Astrocyte (in vitro differentiated cells and primary cell): ENCODE results near the gene PIP4K2A. TPM values are rescaled to one million over a fixed set of nuclear protein-coding genes. Genes with fewer than 3 reads are reported as not detected.

Experiments
- DNase-seq: peaks from one replicate; pipeline ENCODE4 v3.0.0-alpha.2; 2010; ENCODE audit warnings: low read depth
- FAIRE-seq: peaks from 2 replicates; lab custom pipeline; 2011; peaks lifted over from hg19 to GRCh38; lab: Jason Lieb, UNC
- H2AFZ ChIP-seq: 2 replicates; pipeline ENCODE4 v1.6.0; 2012; ENCODE audit warnings: low read depth, low read length, inconsistent platforms
- H3K27ac ChIP-seq: 2 replicates; pipeline ENCODE4 v1.5.1; 2011; ENCODE audit warnings: low read depth, low read length, inconsistent platforms
- H3K27me3 ChIP-seq: 2 replicates; pipeline ENCODE4 v1.6.0; 2011; ENCODE audit warnings: low read length, inconsistent platforms; ENCODE audit not compliant: insufficient read depth
- H3K36me3 ChIP-seq: 2 replicates; pipeline ENCODE4 v1.5.1; 2011; ENCODE audit warnings: low read length, inconsistent platforms; ENCODE audit not compliant: insufficient read depth
- H3K4me1 ChIP-seq: 2 replicates; pipeline ENCODE4 v1.5.1; 2011; ENCODE audit warnings: low read length, inconsistent platforms; ENCODE audit not compliant: insufficient read depth
- H3K4me2 ChIP-seq: 2 replicates; pipeline ENCODE4 v1.6.0; 2012; ENCODE audit warnings: low read length, inconsistent platforms
- H3K4me3 ChIP-seq: 2 replicates; pipeline ENCODE4 v1.5.1; 2011; ENCODE audit warnings: low read depth, mild to moderate bottlenecking, low read length, inconsistent platforms; ENCODE audit not compliant: insufficient read depth
- H3K79me2 ChIP-seq: 2 replicates; pipeline ENCODE4 v1.6.0; 2012; ENCODE audit warnings: mild to moderate bottlenecking, low read length, inconsistent platforms; ENCODE audit not compliant: insufficient read depth
- H3K9ac ChIP-seq: 2 replicates; pipeline ENCODE4 v1.6.0; 2012; ENCODE audit warnings: mild to moderate bottlenecking, low read length, inconsistent platforms
- H3K9me3 ChIP-seq: 2 replicates; pipeline ENCODE4 v1.5.1; 2012; ENCODE audit warnings: low read depth, mild to moderate bottlenecking, low read length, inconsistent platforms; ENCODE audit not compliant: insufficient read depth
- H4K20me1 ChIP-seq: 2 replicates; pipeline ENCODE4 v1.6.0; 2012; ENCODE audit warnings: low read length, inconsistent platforms; ENCODE audit not compliant: insufficient read depth
- H3K27ac Mint-ChIP-seq: one replicate; pipeline ENCODE4 v1.8.0; 2021; ENCODE audit warnings: mild to moderate bottlenecking, mixed read lengths; ENCODE audit not compliant: unreplicated experiment
- H3K27me3 Mint-ChIP-seq: one replicate; pipeline ENCODE4 v1.8.0; 2021; ENCODE audit warnings: low read depth, mixed read lengths; ENCODE audit not compliant: unreplicated experiment
- H3K36me3 Mint-ChIP-seq: one replicate; pipeline ENCODE4 v1.8.0; 2021; ENCODE audit warnings: low read depth, mixed read lengths; ENCODE audit not compliant: unreplicated experiment
- H3K4me1 Mint-ChIP-seq: one replicate; pipeline ENCODE4 v1.8.0; 2021; ENCODE audit warnings: low read depth, mixed read lengths; ENCODE audit not compliant: unreplicated experiment
- H3K4me3 Mint-ChIP-seq: one replicate; pipeline ENCODE4 v1.8.0; 2021; ENCODE audit warnings: mild to moderate bottlenecking, moderate library complexity, mixed read lengths; ENCODE audit not compliant: unreplicated experiment
- H3K9me3 Mint-ChIP-seq: one replicate; pipeline ENCODE4 v1.8.0; 2021; ENCODE audit warnings: mild to moderate bottlenecking, mixed read lengths; ENCODE audit not compliant: unreplicated experiment
- EZH2 ChIP-seq: IDR thresholded peaks from 2 replicates; pipeline ENCODE4 v1.6.1; 2012; ENCODE audit warnings: mild to moderate bottlenecking, low read length, inconsistent platforms; ENCODE audit not compliant: insufficient read depth
- total RNA-seq: library from RNA; stranded (reverse); gene quantifications from 2 replicates; pipeline ENCODE4 v1.2.1, GENCODE V29; 2021
- TF ChIP-seq, protein P1 (sequence below): IDR thresholded peaks from 2 replicates; pipeline ENCODE4 v1.5.1; 2011; ENCODE audit warnings: low read depth, mild to moderate bottlenecking, inconsistent platforms, low read length, moderate library complexity; ENCODE audit not compliant: insufficient read depth

The PIP4K2A gene
- total RNA-seq, 1 donor from 2014 or later: 36.8 TPM

DNA sequence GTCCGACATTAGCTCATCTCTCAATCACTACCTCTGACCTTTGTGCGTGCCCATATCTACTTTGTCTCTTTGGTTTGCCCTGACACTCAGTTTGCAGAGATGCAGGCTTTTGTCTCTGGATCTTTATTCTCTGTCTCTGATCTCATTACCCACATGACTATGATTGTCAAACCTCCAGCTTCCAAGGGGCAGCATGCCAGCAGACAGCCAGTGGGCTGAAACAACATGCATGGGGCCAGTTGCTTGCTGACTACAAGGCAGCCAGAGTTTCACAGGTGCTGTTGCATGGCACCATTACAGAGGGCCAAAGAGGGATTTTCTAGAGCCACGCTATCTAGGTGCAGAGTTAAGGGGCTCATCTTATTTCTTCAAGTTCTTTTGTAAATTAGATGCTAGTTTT, 222.9 kb downstream of the PIP4K2A start:
- Histone ChIP-seq H3K36me3 (no peaks in the 10 kb centered on the region), H3K27me3 (peaks cover 5% of the 10 kb centered on the region), H4K20me1 (no peaks in the 10 kb centered on the region), H3K27ac (no peak overlapping the region), H3K9me3 (no peaks in the 10 kb centered on the region), H3K4me2 (no peak overlapping the region), H3K9ac (no peak overlapping the region), H2AFZ (no peak overlapping the region), H3K79me2 (no peaks in the 10 kb centered on the region), H3K4me3 (no peak overlapping the region), H3K4me1 (no peaks in the 10 kb centered on the region)
- Mint-ChIP-seq H3K27ac (no peak overlapping the region), H3K4me1 (no peaks in the 10 kb centered on the region), H3K4me3 (no peak overlapping the region), H3K36me3 (no peaks in the 10 kb centered on the region), H3K9me3 (no peaks in the 10 kb centered on the region), H3K27me3 (peaks cover 37% of the 10 kb centered on the region)
- FAIRE-seq (no peak), DNase-seq (no peak)
- TF ChIP-seq, protein P1, sequence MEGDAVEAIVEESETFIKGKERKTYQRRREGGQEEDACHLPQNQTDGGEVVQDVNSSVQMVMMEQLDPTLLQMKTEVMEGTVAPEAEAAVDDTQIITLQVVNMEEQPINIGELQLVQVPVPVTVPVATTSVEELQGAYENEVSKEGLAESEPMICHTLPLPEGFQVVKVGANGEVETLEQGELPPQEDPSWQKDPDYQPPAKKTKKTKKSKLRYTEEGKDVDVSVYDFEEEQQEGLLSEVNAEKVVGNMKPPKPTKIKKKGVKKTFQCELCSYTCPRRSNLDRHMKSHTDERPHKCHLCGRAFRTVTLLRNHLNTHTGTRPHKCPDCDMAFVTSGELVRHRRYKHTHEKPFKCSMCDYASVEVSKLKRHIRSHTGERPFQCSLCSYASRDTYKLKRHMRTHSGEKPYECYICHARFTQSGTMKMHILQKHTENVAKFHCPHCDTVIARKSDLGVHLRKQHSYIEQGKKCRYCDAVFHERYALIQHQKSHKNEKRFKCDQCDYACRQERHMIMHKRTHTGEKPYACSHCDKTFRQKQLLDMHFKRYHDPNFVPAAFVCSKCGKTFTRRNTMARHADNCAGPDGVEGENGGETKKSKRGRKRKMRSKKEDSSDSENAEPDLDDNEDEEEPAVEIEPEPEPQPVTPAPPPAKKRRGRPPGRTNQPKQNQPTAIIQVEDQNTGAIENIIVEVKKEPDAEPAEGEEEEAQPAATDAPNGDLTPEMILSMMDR: no peak
- TF ChIP-seq EZH2: no peak

DNA sequence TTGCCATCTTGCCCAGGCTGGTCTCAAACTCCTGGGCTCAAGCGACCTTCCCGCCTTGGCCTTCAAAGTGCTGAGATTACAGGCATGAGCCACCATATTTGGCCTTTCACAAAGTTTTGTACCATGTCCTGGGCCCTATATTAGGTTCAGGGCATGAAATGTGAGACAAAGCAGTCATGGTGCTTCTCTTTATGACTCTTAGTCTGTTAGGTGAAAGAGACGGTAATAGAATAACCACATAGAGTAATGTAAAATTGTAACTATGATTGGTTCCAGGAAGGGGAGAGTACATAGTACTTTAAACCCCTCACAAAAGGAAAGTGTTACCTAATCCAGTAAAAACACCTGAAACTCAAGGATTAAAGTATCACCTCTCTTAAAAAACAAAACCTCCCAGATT, 224.4 kb downstream of the PIP4K2A start:
- H3K4me3 Mint-ChIP-seq: no peak overlapping the region
- Histone ChIP-seq H4K20me1 (no peaks in the 10 kb centered on the region), H3K9ac (no peak overlapping the region), H3K36me3 (no peaks in the 10 kb centered on the region), H3K79me2 (no peaks in the 10 kb centered on the region), H3K9me3 (no peaks in the 10 kb centered on the region), H3K4me2 (no peak overlapping the region), H2AFZ (no peak overlapping the region), H3K4me3 (no peak overlapping the region), H3K27me3 (peaks cover 5% of the 10 kb centered on the region), H3K4me1 (no peaks in the 10 kb centered on the region), H3K27ac (no peak overlapping the region)
- H3K27me3 Mint-ChIP-seq: peaks cover 35% of the 10 kb centered on the region
- H3K36me3 Mint-ChIP-seq: no peaks in the 10 kb centered on the region
- no peak for TF ChIP-seq EZH2
- TF ChIP-seq, protein P1: no peak
- no peak overlapping the region for H3K27ac Mint-ChIP-seq
- DNase-seq: no peak
- no peaks in the 10 kb centered on the region for H3K9me3 Mint-ChIP-seq
- no peaks in the 10 kb centered on the region for H3K4me1 Mint-ChIP-seq
- no peak for FAIRE-seq

DNA sequence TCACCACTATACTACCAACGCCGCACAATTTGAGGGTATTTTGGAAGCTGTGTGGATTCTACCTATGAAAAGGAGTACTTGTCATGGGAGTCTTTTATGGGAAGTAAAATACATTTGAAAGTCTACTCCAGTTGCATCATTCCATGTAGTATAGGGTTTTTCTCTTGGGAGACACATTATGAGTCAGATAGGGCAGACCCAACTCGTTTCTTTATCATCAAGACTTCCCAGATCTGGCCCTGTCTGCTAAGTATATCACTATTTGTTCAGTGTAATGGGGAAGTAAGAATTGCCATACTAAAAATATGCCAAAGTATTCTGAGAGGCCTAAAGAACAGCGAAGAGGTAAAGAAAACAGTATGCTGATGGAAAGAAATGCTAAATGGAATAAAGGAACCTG, 224.9 kb downstream of the PIP4K2A start:
- Mint-ChIP-seq H3K27ac (no peak overlapping the region), H3K9me3 (no peaks in the 10 kb centered on the region), H3K4me1 (no peaks in the 10 kb centered on the region), H3K36me3 (no peaks in the 10 kb centered on the region), H3K27me3 (peaks cover 31% of the 10 kb centered on the region), H3K4me3 (no peak overlapping the region)
- Histone ChIP-seq H3K9me3 (no peaks in the 10 kb centered on the region), H4K20me1 (no peaks in the 10 kb centered on the region), H3K9ac (no peak overlapping the region), H3K79me2 (no peaks in the 10 kb centered on the region), H3K4me2 (no peak overlapping the region), H3K4me3 (no peak overlapping the region), H3K4me1 (no peaks in the 10 kb centered on the region), H3K27ac (no peak overlapping the region), H3K27me3 (peaks cover 5% of the 10 kb centered on the region), H3K36me3 (no peaks in the 10 kb centered on the region), H2AFZ (no peak overlapping the region)
- DNase-seq: no peak
- no peak for FAIRE-seq
- TF ChIP-seq EZH2: no peak
- TF ChIP-seq, protein P1: no peak
